ENCODE results near the gene MAP3K5.
A peak's percentile ranks its signal among the peaks of the same experiment; 100 is the strongest.
"Not testable (repeated sequence)": the region's sequence is repeated elsewhere in the genome, so short reads cannot be mapped to it uniquely, and the experiment has no call there.

MAP3K5 gene

GRCh38 chr6:136790411-136791295 is 1.6 kb downstream of the MAP3K5 start:
- peak in 1 of 3 experiments; percentile 39 for DNase-seq

GRCh38 chr6:136789440-136789839 is 2.8 kb downstream of the MAP3K5 start:
- DNase-seq, result not testable (repeated sequence)

GRCh38 chr6:136788069-136788902 is 4.0 kb downstream of the MAP3K5 start:
- DNase-seq, result no peak

- DNase-seq, result no peak
These were observed 4.6 kb downstream of the MAP3K5 start for GRCh38 chr6:136787726-136788068.

- no peak for DNase-seq
These were observed 5.6 kb downstream of the MAP3K5 start for GRCh38 chr6:136786658-136787057.

- no peak for DNase-seq
These were observed 7.1 kb downstream of the MAP3K5 start for GRCh38 chr6:136784910-136785746.

- no peak for DNase-seq
These were observed 8.0 kb downstream of the MAP3K5 start for GRCh38 chr6:136784271-136784664.

- DNase-seq, result no peak
These were observed 8.6 kb downstream of the MAP3K5 start for GRCh38 chr6:136783495-136784270.

GRCh38 chr6:136783021-136783420 is 9.3 kb downstream of the MAP3K5 start:
- no peak for DNase-seq

- DNase-seq, result no peak
These were observed 10.1 kb downstream of the MAP3K5 start for GRCh38 chr6:136782021-136782770.

GRCh38 chr6:136780972-136781371 is 11.3 kb downstream of the MAP3K5 start:
- DNase-seq, result no peak

GRCh38 chr6:136779682-136780081 is 12.6 kb downstream of the MAP3K5 start:
- DNase-seq, result no peak

GRCh38 chr6:136777651-136778050 is 14.6 kb downstream of the MAP3K5 start:
- DNase-seq, result no peak

GRCh38 chr6:136775548-136775947 is 16.7 kb downstream of the MAP3K5 start:
- no peak for DNase-seq

- no peak for DNase-seq
These were observed 17.2 kb downstream of the MAP3K5 start for GRCh38 chr6:136775081-136775480.

GRCh38 chr6:136774228-136775041 is 17.8 kb downstream of the MAP3K5 start:
- peak in 1 of 3 experiments; percentile 35 for DNase-seq

GRCh38 chr6:136773473-136773796 is 18.8 kb downstream of the MAP3K5 start:
- no peak for DNase-seq

- DNase-seq, result peak; percentile 26 to 74 (median 32)
These were observed 19.4 kb downstream of the MAP3K5 start for GRCh38 chr6:136772685-136773472.

GRCh38 chr6:136771306-136771705 is 21.0 kb downstream of the MAP3K5 start:
- DNase-seq, result peak in 1 of 3 experiments; percentile 14

GRCh38 chr6:136769759-136770158 is 22.5 kb downstream of the MAP3K5 start:
- DNase-seq, result no peak
